DOHH2 (cell line): ENCODE results near the gene SEH1L.

Source experiments
- EZH2phosphoT487 ChIP-seq: fragments of 200-600 bp; sonication (generic); IDR thresholded peaks from 2 replicates; pipeline ENCODE4 v1.6.1; 2017; ENCODE audit warnings: borderline replicate concordance, mild to moderate bottlenecking, antibody characterized with exemption, low read length, moderate library complexity, mixed read lengths
- TF ChIP-seq, protein P1 (sequence below): fragments of 200-600 bp; sonication (generic); IDR thresholded peaks from one replicate; pipeline ENCODE4 v1.5.1; 2014; ENCODE audit warnings: antibody characterized with exemption, mild to moderate bottlenecking, low read depth, low read length; ENCODE audit not compliant: poor library complexity, severe bottlenecking

DNA sequence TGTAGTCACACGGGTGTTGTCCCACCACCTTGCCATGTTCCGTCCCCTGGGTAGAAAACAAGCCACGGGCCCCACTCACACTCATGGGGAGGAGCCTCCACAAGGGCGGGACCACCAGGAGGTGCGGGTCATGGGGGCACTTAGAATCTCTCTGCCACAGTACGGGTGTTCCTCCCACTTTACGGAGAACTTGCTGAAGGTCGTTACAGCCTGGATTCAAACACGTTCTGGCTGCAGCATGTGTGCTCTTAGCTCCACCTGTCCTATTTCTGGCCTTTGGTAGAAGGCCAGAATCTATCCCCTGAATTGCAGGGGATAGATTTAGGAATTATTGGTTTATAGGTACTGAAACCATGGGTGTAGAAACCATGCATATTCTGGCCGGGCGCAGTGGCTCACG, 28.5 kb downstream of the SEH1L start:
- no peak for TF ChIP-seq EZH2phosphoT487
- TF ChIP-seq, protein P1, sequence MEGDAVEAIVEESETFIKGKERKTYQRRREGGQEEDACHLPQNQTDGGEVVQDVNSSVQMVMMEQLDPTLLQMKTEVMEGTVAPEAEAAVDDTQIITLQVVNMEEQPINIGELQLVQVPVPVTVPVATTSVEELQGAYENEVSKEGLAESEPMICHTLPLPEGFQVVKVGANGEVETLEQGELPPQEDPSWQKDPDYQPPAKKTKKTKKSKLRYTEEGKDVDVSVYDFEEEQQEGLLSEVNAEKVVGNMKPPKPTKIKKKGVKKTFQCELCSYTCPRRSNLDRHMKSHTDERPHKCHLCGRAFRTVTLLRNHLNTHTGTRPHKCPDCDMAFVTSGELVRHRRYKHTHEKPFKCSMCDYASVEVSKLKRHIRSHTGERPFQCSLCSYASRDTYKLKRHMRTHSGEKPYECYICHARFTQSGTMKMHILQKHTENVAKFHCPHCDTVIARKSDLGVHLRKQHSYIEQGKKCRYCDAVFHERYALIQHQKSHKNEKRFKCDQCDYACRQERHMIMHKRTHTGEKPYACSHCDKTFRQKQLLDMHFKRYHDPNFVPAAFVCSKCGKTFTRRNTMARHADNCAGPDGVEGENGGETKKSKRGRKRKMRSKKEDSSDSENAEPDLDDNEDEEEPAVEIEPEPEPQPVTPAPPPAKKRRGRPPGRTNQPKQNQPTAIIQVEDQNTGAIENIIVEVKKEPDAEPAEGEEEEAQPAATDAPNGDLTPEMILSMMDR = no peak
